A549 (cell line): ENCODE measurements around the gene COL19A1.

Experiments used
- CBX8 ChIP-seq: fragments of 200-600 bp; sonication (generic); IDR thresholded peaks from 2 replicates; pipeline ENCODE4 v1.6.1; 2016
- EP300 ChIP-seq, 2 experiments: fragments of >200 bp; sonication (Bioruptor Twin); formaldehyde crosslinking; IDR thresholded peaks; 2 replicates in 1 of 2; 3 replicates in 1 of 2; pipeline ENCODE4 v1.6.1; 2016 to 2017
- JUN ChIP-seq, 2 experiments: fragments of >200 bp; sonication (Bioruptor Twin); formaldehyde crosslinking; IDR thresholded peaks; 2 replicates in 1 of 2; 3 replicates in 1 of 2; pipeline ENCODE4 v1.6.1; 2016 to 2017
- KDM5A ChIP-seq: fragments of 200-600 bp; sonication (generic); IDR thresholded peaks from 2 replicates; pipeline ENCODE4 v1.6.1; 2016; ENCODE audit warnings: antibody characterized with exemption, mild to moderate bottlenecking
- POLR2A ChIP-seq: IDR thresholded peaks from 2 replicates; pipeline ENCODE4 v1.6.1; 2012; ENCODE audit warnings: mild to moderate bottlenecking, low read length
- TF ChIP-seq, protein P1 (sequence below): fragments of >200 bp; sonication (Bioruptor Twin); formaldehyde crosslinking; IDR thresholded peaks from 3 replicates; pipeline ENCODE4 v1.5.1; 2016
- TF ChIP-seq, protein P2 (sequence below): fragments of 450-650 bp; IDR thresholded peaks from 2 replicates; pipeline ENCODE4 v1.6.1; 2014; ENCODE audit warnings: antibody characterized with exemption

DNA sequence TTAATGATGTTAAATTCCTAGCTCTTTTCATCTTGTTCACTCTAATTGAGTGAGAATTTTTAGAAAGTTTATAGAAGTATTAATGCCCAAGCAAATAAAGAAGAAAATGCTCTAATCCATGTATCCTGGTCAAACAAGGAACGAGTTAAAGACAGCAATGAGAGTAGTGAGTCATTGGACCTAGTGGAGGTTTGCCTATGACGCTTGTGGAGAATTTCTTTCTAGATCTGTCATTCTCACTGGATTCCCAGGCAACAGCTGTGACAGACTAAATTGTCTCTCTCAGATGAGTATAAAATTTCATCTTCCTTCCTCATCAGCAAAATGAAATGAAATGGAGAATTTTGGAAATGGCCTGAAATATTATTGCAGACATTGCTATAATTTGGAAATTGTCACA lies 127.9 kb downstream of the COL19A1 start:
- TF ChIP-seq, protein P1, sequence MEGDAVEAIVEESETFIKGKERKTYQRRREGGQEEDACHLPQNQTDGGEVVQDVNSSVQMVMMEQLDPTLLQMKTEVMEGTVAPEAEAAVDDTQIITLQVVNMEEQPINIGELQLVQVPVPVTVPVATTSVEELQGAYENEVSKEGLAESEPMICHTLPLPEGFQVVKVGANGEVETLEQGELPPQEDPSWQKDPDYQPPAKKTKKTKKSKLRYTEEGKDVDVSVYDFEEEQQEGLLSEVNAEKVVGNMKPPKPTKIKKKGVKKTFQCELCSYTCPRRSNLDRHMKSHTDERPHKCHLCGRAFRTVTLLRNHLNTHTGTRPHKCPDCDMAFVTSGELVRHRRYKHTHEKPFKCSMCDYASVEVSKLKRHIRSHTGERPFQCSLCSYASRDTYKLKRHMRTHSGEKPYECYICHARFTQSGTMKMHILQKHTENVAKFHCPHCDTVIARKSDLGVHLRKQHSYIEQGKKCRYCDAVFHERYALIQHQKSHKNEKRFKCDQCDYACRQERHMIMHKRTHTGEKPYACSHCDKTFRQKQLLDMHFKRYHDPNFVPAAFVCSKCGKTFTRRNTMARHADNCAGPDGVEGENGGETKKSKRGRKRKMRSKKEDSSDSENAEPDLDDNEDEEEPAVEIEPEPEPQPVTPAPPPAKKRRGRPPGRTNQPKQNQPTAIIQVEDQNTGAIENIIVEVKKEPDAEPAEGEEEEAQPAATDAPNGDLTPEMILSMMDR = no peak
- TF ChIP-seq POLR2A = no peak
- no peak for TF ChIP-seq KDM5A
- no peak for TF ChIP-seq CBX8
- TF ChIP-seq EP300 (IDR thresholded peaks at IDR 0.05) = no peak
- TF ChIP-seq, protein P2, sequence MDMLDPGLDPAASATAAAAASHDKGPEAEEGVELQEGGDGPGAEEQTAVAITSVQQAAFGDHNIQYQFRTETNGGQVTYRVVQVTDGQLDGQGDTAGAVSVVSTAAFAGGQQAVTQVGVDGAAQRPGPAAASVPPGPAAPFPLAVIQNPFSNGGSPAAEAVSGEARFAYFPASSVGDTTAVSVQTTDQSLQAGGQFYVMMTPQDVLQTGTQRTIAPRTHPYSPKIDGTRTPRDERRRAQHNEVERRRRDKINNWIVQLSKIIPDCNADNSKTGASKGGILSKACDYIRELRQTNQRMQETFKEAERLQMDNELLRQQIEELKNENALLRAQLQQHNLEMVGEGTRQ = no peak
- TF ChIP-seq JUN (IDR thresholded peaks at IDR 0.05) = no peak
